Inflammatory macrophage (primary cell): ENCODE data around the gene LRRFIP1.
A peak's percentile ranks its signal among the peaks of the same experiment; 100 is the strongest.

Source experiments
- DNase-seq, 2 donors: peaks; one replicate each; pipeline ENCODE4 v3.0.0-alpha.2; 2020 to 2022

The LRRFIP1 gene

GRCh38 chr2:237642038-237642734, 14.8 kb downstream of the LRRFIP1 start:
- DNase-seq = no peak

GRCh38 chr2:237643066-237643465, 15.7 kb downstream of the LRRFIP1 start:
- no peak for DNase-seq

- no peak for DNase-seq
Measured at GRCh38 chr2:237643582-237644380, 16.4 kb downstream of the LRRFIP1 start.

DNA sequence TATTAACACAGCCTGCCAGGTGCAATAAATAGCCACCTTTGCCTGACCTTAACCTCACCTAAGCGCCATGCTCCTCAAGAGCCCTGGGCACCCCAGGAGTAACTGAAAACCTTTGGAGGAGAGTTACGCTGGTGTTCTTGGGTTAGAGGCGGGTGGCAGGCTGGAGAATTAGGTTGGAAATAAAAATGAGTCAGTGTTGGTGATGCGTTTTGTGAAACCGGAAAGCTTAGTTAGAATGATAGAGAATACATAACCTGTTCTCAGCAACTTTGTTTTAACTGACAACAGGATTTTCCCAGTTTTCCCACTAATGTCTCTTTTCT, 17.0 kb downstream of the LRRFIP1 start:
- DNase-seq = no peak

DNA sequence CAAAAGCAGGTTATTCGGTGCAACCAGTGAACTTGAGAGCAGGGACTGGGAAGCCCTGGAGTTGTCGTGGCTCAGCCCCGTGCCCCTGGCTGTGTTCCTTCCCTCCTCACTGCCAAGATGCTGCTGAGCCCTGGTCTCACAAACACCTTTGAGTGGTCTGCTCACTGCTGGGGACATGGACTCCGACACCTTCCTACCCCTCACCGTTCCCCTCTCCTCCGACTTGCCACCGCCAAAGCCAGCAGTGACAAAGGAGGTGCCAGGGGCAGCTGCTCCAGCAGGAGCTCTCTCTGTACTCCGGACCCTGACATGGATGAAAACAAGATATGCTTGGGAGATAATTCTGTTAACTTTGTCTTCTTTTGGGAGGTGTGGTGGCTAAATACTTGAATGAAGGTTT, 17.9 kb downstream of the LRRFIP1 start:
- DNase-seq = no peak

DNA sequence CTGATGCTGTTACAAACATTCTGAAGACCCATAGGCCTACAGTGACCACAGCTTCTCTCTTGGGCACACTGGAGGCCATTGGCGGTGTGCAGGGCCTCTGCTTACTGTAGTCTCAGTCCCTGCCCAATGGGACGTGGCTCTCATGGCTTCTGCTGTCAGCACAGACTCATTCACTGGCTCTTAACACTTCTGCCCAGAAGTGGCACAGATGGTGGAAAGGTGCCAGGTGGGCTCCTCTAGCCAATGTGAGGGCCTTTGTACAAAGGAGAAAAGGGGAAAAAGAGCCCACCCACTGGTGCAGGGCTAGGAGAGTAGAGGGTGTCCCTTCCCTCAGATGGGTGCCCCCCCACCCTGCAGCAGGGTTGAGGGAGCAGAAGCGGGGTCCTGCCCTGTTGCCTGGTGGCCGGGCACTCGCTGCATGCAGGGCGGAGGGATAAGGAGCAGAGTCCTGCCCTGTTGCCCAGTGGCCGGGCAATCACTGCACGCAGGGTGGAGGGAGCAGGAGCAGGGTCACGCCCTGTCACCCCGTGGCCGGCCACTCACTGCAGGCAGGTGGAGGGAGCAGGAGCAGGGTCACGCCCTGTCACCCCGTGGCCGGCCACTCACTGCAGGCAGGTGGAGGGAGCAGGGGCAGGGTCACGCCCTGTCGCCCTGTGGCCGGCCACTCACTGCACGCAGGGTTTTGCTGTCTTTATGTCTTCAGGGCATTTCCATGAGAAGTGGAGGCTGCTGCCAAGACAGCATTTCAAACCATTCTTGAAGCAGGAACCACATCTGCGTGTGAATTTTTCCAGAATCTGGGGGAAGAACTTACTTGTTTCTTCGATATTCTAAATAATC, 20.0 kb downstream of the LRRFIP1 start:
- no peak for DNase-seq

- DNase-seq = no peak
Measured at GRCh38 chr2:237648016-237648381, 20.6 kb downstream of the LRRFIP1 start.

- DNase-seq = no peak
Measured at GRCh38 chr2:237649541-237650454, 22.4 kb downstream of the LRRFIP1 start.

GRCh38 chr2:237650455-237650850, 23.1 kb downstream of the LRRFIP1 start:
- DNase-seq = no peak

- DNase-seq = no peak
Measured at GRCh38 chr2:237651761-237652160, 24.4 kb downstream of the LRRFIP1 start.

DNA sequence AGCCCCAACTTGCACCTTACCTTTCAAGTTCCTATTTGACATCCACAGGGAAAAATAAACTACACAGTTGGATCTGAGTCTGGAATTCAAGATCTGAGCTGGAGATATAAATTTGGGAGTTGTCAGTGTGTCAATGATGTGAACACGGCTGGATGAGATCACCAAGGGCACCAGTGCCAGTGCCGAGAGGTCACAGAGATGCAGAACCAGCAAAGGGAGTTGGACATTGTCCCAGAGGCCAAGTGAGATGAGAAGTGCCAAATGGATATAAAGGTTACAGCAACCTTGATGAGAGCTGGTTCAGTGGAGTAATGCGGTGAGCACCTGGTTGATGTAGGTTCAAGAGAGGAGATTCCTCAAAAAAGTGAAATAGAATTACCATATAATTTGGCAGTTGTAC, 24.8 kb downstream of the LRRFIP1 start:
- no peak for DNase-seq

DNA sequence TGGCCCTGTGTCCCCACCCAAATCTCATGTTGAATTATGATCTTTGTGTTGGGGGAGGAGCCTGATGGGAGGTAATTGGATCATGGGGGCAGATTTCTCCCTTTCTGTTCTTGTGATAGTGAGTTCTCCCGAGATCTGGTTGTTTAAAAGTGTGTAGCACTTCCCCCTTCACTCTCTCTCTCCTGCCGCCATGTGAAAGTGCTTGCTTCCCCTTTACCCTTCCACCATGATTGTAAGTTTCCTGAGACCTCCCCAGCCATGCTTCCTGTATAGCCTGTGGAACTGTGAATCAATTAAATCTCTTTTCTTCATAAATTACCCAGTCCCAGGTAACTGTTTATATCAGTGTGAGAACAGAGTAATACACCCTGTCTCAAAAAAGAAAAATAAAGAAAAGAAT, 25.5 kb downstream of the LRRFIP1 start:
- DNase-seq = no peak

GRCh38 chr2:237653776-237654558, 26.6 kb downstream of the LRRFIP1 start:
- no peak for DNase-seq

- DNase-seq = no peak
Measured at GRCh38 chr2:237657063-237657462, 29.7 kb downstream of the LRRFIP1 start.

- no peak for DNase-seq
Measured at GRCh38 chr2:237660381-237660900, 33.1 kb downstream of the LRRFIP1 start.

DNA sequence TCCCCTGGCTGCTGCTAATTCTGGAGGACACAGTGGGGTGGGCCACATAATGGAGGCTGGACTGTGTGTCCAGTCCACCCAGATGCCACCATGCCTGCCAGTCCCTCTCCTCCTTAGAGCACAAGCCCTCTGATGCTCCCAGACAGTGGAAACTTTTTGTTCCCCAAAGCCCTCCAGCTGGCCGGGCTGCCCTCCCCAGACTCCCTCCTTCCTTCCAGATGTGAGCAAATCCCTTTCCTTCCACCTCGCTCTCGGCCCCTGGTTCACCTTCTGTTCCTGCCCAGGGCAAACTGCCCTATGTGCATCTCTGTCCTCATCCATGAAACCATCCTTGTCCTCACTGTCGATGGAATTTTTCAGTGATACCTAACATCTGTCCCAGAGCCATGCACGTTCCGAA, 33.9 kb downstream of the LRRFIP1 start:
- DNase-seq = no peak

DNA sequence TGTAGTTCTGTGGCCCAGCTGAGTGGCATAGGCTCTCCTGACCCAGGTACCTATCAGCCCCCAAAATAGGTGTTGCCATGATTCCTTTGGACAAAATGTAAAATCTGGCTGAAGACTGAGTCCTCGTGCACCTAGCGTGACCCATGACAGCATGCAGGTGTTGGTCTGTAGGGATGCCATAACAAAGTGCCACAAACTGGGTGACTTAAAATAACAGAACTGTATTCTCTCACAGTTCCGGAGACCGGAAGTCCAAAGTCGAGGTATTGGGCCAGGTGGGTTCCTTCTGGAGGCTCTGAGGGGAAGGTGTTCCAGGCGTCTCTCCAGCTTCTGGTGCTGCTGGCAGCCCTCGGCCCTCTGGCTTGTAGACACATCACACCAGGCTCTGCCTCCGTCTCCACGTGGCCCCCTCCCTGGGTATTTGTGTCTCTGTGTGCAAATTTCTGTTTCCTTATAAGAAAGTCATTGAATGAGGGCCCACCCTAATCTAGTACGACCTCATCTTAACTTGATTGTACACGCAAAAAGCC, 34.5 kb downstream of the LRRFIP1 start:
- no peak for DNase-seq

DNA sequence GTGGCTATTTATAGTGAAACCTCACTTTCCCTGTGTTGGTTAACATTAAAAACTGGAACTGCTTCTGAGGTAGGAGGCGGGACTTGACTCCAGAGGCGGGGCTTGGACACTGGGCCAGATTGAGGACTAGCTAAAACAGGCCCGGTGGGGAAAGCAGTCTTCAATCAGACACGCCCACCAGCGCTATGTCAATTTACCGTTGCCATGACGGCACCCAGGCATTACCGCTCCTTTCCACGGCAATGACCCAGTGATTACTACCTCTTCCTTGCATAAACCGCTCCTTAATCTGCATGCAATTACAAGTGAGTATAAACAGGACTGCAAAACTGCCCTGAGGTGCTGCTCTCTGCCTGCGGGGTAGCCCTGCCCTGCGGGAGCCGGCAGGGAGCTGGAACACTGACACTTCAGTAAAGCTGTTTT, 35.3 kb downstream of the LRRFIP1 start:
- peak; percentile 93 to 97 for DNase-seq

DNA sequence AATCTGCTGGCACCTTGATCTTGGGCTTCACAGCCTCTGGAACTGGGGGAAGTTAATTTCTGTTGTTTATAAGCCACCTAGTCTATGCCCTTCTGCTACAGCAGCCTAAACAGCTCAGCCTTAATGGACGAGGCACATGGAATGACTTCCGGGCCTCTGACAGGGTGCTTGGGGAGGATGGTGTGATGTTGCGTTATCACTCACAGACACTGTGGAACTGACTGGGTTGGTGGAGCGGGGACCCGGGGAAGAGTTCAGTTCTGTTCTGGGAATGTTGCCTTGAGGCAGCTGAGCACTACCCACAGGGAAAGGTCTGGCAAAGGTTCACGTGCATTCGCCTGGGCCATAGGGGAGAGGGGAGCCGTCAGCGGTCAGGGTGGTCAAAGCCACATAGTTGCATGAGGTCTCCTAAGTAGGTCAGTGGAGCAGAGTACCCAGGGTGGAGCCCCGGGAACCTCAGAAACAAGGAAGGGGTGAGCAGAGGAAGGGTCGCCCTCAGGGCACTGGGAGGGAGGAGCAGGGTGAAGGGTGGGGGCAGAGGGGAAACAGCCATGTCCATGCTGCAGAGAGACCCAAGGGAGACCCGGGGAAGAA, 36.2 kb downstream of the LRRFIP1 start:
- no peak for DNase-seq

GRCh38 chr2:237664151-237664550, 36.8 kb downstream of the LRRFIP1 start:
- DNase-seq = no peak

- DNase-seq = no peak
Measured at GRCh38 chr2:237665713-237666143, 38.3 kb downstream of the LRRFIP1 start.
